Measurements from ENCODE around the gene CT47C1. TPM values are rescaled to one million over a fixed set of nuclear protein-coding genes. Genes with fewer than 3 reads are reported as not detected.

Gene CT47C1
- total and polyA plus RNA-seq, 2 of the 8 experiments (the other 6 are each of a cell fraction or from before 2014, with no cell fraction given): not detected

DNA sequence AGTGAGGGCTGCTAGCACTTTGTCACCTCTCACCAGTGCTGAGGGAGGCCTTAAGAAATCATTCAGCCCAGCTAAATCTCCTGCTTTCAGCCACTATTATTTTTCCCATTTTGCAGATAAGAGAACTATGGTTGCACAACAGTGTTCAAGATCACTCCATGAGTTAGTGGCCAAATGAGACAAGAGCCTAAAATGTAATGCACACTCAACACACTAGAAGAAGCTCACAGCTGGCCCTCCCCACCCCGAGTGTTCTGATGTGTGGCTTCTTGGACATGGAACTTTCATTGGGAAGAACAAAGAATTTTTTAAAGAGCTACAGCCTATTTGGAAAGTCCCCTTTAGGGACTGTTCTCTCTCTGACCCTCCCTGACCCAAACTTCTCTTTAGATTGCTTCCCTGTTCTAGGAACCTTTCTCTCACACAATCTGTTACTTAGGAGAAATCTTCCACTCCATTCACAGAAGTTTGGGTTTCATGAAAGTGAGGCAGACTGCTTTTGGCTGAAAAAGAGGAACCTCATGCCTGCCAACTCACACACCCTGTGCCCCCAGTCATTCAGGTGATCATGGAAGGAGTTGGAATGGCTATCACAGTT is 44.0 kb upstream of the CT47C1 start:
- H2BK120ac ChIP-seq (replicated peaks; ENCODE audit: low read depth, low read length): no peak overlapping the region
- no peak overlapping the region for H2AK5ac ChIP-seq (ENCODE audit: low read depth, low read length)
- no peak overlapping the region for H3K23ac ChIP-seq (ENCODE audit: insufficient read length)
- no peak overlapping the region for H3K9ac ChIP-seq (replicated peaks in 1 of 4; ENCODE audit: extremely low read depth in 1 of 4, low read depth in 3 of 4, low read length in 3 of 4)
- FAIRE-seq: no peak
- WGBS, 2 experiments (ENCODE audit: extremely low coverage in 1 of 2, insufficient coverage in 1 of 2, insufficient read length in 1 of 2, insufficient replicate concordance in 2 of 2, low coverage in 1 of 2, low lambda C conversion rate in 2 of 2, missing lambda C conversion rate in 1 of 2): 100% methylated on average over 1 of the region's 1 CpG; no CpG with 5 or more reads in 1 of the 2 experiments
- DNase-seq (ENCODE audit: low read depth in 1 of 2, low spot score in 2 of 2): no peak
- ChIA-PET CTCF (ENCODE audit: partially characterized antibody) (interaction anchor here (1.2 kb wide), 1 partner anchor 22 kb away, joined by 3 read pairs; no protein-coding TSS in a partner anchor), POLR2A (ENCODE audit: partially characterized antibody) (interaction anchor here (0.5 kb wide), 1 partner anchor 272 kb away, joined by 3 read pairs; no protein-coding TSS in a partner anchor)
- no peaks in the 10 kb centered on the region for H4K20me1 ChIP-seq (replicated peaks in 1 of 2; ENCODE audit: control insufficient read depth in 1 of 2, insufficient read depth in 2 of 2, low read length in 2 of 2)
- no peak overlapping the region for H3K27ac ChIP-seq (ENCODE audit: low read depth, low read length)
- no peak overlapping the region for H3K4ac ChIP-seq (replicated peaks; ENCODE audit: insufficient read length, low read depth, low read length)
- no peak overlapping the region for H3K4me2 ChIP-seq (ENCODE audit: insufficient read depth in 1 of 2, low read depth in 2 of 2, low read length in 2 of 2)
- H4K5ac ChIP-seq (ENCODE audit: insufficient read length, low read depth, low read length): no peak overlapping the region
- no peak overlapping the region for H2BK20ac ChIP-seq (ENCODE audit: low read length)
- H3K4me1 ChIP-seq (replicated peaks in 1 of 4; ENCODE audit: control insufficient read depth in 3 of 4, insufficient read depth in 4 of 4, low read length in 3 of 4): no peaks in the 10 kb centered on the region
- no peak overlapping the region for H2BK15ac ChIP-seq (ENCODE audit: low read length)
- no peak overlapping the region for H4K91ac ChIP-seq (replicated peaks; ENCODE audit: insufficient read length, low read length)
- no peak for TF ChIP-seq POLR2A (IDR thresholded peaks at IDR 0.05; ENCODE audit: control extremely low read depth in 1 of 2, low read depth in 2 of 2, low read length in 2 of 2)
- TF ChIP-seq RAD21 (IDR thresholded peaks at IDR 0.05 in 1 of 2, conservative IDR thresholded peaks at IDR 0.05 in 1 of 2; ENCODE audit: low read depth in 2 of 2, low read length in 2 of 2): no peak
- TF ChIP-seq RFX5 (IDR thresholded peaks at IDR 0.05; ENCODE audit: borderline replicate concordance, low read depth, low read length): no peak
- TF ChIP-seq CREB1 (IDR thresholded peaks at IDR 0.05): no peak
- no peak for TF ChIP-seq SIRT6 (IDR thresholded peaks at IDR 0.05; ENCODE audit: low read length)
- H2BK12ac ChIP-seq (ENCODE audit: low read depth, low read length): no peak overlapping the region
- H3K27me3 ChIP-seq (replicated peaks in 1 of 4; ENCODE audit: control insufficient read depth in 3 of 4, extremely low read depth in 1 of 4, insufficient read depth in 3 of 4, low read length in 3 of 4): no peaks in the 10 kb centered on the region
- H4K8ac ChIP-seq (ENCODE audit: extremely low read depth, insufficient read depth, low read length): no peak overlapping the region
- peaks cover 0 to 10% of the 10 kb centered on the region in 2 experiments; a peak in 1 of 4 replicates for H3K9me3 ChIP-seq (ENCODE audit: insufficient read depth in 2 of 2, low read depth in 1 of 2, low read length in 1 of 2)
- no peaks in the 10 kb centered on the region for H3K79me2 ChIP-seq (ENCODE audit: control insufficient read depth in 1 of 2, insufficient read depth in 2 of 2, low read length in 2 of 2)
- H3K18ac ChIP-seq (ENCODE audit: extremely low read depth, low read length): no peak overlapping the region
- H3K23me2 ChIP-seq (ENCODE audit: low read depth, low read length): no peaks in the 10 kb centered on the region
- H2AFZ ChIP-seq (ENCODE audit: low read length): no peak overlapping the region
- no peaks in the 10 kb centered on the region for H3K36me3 ChIP-seq (ENCODE audit: control insufficient read depth in 2 of 4, insufficient read depth in 4 of 4, low read length in 3 of 4)
- no peak overlapping the region for H3K14ac ChIP-seq (ENCODE audit: insufficient read length)
- H3K4me3 ChIP-seq (ENCODE audit: extremely low read depth in 1 of 4, insufficient read depth in 2 of 4, low read depth in 3 of 4, low read length in 4 of 4): no peak overlapping the region
- no peaks in the 10 kb centered on the region for H3K79me1 ChIP-seq (ENCODE audit: low read depth, low read length)
- no peak overlapping the region for H3K56ac ChIP-seq (replicated peaks; ENCODE audit: insufficient read length, low read depth, low read length)
- no peak overlapping the region for H2BK5ac ChIP-seq (ENCODE audit: low read depth, low read length)
